ENCODE measurements around the gene UNC13B.

UNC13B gene

GRCh38 chr9:35280399-35280798, 118.6 kb downstream of the UNC13B start:
- no peak for DNase-seq

- DNase-seq = no peak
These were observed 123.9 kb downstream of the UNC13B start for GRCh38 chr9:35285731-35286130.

DNA sequence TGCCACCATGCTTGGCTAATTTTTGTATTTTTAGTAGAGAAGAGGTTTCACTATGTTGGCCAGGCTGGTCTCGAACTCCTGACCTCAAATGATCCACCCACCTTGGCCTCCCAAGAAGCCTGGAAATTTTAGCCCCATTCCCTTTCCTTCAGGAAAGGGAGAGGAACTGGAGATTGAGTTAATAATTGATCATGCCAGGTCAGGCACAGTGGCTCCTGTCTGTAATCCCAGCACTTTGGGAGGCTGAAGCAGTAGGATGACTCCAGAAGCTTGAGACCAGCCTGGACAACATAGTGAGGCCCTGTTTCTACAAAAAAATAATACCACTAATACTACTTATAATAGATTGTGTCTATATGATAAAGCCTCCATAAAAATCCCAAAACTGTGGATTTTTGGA, 124.6 kb downstream of the UNC13B start:
- no peak for DNase-seq

GRCh38 chr9:35287987-35288632, 126.3 kb downstream of the UNC13B start:
- DNase-seq = no peak

GRCh38 chr9:35288778-35289177, 127.0 kb downstream of the UNC13B start:
- DNase-seq = no peak

- no peak for DNase-seq
These were observed 131.7 kb downstream of the UNC13B start for GRCh38 chr9:35293376-35293964.

GRCh38 chr9:35294066-35294465, 132.3 kb downstream of the UNC13B start:
- DNase-seq = no peak

DNA sequence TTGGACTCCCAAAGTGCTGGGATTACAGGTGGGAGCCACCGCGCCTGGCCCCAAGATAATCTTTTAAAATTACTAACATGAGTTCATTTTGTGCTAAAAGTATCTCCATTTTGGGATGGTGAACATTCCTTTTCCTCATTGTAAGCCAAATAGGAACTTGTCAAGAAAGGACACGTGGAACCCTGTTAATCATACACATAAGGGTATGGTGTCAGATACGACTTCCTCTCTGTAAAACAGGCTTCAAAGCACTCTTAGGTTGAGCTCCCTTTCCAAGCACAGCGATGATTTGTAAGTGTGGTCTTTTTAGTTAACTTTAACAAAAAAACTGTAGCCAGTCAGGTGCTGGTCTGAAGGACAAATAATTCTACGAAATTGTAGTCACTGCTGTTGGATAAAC, 132.7 kb downstream of the UNC13B start:
- DNase-seq = no peak

DNA sequence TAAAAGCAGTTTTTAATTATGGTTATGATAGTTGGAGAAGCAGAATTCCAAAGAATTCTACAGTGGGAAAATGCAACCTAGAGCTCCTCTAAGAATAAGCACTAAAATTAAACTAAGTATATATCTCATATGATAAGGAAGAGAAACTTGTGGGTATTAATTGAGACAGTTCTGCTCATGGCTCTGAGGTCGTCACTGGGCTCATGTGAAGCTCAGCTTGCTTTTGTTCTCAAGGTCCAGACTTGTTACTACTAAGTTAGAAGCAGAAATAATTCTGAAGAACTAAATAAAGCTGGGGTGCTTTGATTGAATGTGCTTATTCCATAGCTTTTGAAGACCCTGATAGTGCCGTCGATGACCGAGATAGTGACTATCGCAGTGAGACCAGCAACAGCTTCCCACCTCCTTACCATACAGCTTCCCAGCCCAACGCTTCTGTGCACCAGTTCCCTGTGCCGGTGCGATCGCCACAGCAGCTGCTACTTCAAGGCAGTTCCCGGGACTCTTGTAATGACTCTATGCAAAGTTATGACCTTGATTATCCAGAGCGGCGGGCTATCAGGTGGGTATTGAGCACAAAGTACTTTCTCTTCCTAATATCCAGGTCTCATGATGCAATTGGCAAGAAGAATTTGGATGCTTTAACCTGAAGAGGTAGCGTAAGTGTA, 133.7 kb downstream of the UNC13B start:
- no peak for DNase-seq

DNA sequence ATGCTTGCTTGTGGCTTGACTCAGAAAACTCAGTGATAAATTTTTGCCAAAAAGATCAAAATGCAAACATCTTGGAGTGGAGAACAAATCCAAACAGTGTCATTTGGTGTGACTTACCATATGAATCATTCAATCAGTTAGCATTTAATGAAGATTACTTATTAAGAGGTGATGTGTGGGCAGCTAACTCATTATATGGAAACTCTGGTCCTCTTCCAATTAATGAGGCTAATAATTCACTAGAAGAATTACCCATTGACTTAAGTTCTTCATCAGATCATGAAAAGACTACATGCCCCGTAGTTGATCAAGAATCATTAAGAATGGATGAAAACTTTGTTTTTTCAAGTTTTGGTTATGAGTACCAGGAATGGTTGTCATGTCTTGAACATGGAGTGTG, 141.8 kb downstream of the UNC13B start:
- DNase-seq = no peak

- no peak for DNase-seq
These were observed 144.5 kb downstream of the UNC13B start for GRCh38 chr9:35306283-35306682.

GRCh38 chr9:35308316-35308715, 146.5 kb downstream of the UNC13B start:
- no peak for DNase-seq

DNA sequence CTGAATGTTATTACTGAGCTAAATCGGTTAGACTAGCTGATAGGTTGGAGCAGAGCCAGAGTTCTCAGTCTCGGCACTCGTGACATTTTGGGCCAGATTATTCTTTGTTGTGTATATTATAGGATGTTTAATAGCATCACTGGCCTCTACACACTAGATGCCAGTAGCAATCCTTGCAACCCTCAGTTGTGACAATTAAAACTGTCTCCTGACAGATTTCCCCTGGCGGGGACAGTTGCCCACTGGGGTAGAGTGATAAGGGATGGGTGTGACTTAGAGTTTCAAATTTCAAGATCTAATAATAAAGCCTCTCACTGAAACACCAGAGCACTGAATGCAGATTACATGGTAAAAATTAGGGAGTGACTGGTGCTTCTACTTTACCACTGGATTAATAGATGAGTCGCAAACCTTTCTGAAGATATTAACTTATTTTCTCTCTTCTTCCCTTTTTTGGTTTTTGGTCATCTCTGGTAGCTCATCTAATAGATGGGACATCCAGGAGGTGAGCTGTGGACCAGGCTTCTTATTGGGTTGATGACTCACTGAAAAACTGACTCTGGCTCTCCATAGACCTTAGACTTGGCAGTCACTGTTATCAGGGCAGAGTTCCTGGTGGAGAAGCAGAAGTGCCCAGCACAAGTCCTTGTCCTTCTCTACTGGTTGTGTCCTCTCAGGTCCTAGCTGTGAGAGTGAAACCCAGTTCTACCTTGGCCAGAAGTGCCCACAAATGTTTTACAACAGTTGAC, 150.3 kb downstream of the UNC13B start:
- DNase-seq = no peak

- no peak for DNase-seq
These were observed 151.7 kb downstream of the UNC13B start for GRCh38 chr9:35313460-35313859.

GRCh38 chr9:35313916-35314315, 152.1 kb downstream of the UNC13B start:
- no peak for DNase-seq

DNA sequence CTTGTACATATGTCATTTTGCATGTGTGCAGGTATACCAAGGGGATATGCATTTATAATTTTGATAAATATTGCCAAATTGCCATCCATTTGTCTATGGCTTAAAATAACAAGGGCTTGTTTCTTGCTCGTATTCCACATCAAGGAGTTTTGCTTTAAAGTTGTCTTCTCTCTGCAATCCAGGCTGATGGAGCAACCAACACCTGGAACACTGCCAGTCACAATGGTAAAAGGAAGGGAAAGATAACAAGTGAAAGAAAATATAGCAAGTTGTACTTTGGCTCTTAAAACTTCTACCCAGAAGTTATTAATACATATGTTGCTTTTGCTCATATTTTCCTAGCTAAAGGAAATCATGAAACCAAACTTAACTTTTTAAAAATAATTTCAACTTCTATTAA, 156.9 kb downstream of the UNC13B start:
- DNase-seq = no peak

DNA sequence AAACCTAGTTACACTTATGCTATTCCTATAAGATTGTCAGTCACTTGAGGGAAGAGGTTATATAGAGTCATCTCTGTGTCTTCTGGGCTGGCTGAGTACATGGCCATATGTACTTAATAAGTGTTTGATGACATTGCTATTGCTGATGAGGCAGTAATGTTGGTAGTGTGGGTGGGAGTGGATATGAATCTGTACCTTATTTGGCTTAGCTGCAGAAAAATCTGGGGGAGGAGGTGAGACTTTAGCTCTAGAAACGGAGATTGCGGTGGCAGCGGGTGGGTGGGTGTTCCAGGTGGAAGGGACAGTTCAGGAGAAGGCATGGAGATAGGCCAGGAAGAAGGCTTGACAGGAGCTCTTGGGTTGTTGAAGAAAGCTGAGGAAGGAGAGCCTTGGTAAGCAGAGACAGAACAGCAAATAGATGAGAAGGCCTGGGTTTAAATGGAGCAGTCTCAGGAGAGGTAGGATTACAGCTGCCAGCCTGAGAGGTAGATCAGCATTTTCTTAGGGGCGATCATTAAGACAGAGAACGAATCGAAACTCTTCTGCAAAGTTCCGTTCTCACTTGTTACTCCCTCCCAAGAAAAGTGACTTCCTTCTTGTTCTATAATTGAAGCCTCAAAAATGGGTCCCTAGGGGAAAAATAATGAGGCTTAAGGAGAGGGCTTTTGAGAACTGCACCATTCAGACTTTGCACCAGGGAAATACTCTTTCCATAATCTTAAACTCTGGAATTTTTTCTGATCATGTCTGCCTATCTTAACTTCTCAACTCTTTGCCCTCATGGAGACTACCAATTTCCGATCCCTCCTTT, 160.5 kb downstream of the UNC13B start:
- no peak for DNase-seq

- DNase-seq = no peak
These were observed 163.2 kb downstream of the UNC13B start for GRCh38 chr9:35324966-35325365.

GRCh38 chr9:35333551-35333950, 171.7 kb downstream of the UNC13B start:
- DNase-seq = no peak

DNA sequence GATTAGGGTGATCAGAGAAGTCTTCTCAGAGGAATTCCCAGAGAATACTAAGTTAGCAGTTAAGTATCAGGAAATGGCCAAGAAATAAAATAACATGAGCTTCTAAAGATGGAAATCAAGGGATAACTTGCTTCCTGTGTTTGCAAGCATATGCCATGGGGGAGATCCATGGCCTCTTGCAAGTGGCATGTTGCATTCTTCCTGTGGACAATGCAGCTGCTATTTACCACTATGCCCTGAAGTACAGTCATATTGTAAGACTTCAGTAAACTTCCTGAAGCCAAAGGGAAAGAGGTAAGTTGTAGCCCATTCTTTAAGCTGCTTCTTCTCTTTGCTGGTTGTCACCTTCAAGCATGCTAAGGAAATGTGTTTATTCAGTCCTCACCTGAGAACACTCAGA, 173.4 kb downstream of the UNC13B start:
- no peak for DNase-seq

GRCh38 chr9:35338086-35338485, 176.3 kb downstream of the UNC13B start:
- no peak for DNase-seq

- DNase-seq = no peak
These were observed 176.9 kb downstream of the UNC13B start for GRCh38 chr9:35338561-35339274.
